WTC11 (cell line): Measurements from ENCODE around the gene EDC3. TPM values are rescaled to one million over a fixed set of nuclear protein-coding genes. Genes with fewer than 3 reads are reported as not detected.

ENCODE experiments used
- ATAC-seq: fragments of 200-7000 bp; cut with Tn5 transposase; 2 replicates; pipeline ENCODE4 v1.10.0; 2021; ENCODE audit warnings: mild to moderate bottlenecking, moderate library complexity
- CTCF ChIA-PET: fragments of 300-600 bp; sonication (Branson Sonifier 250); formaldehyde crosslinking; loops from one replicate; lab custom pipeline; 2021; ENCODE audit warnings: antibody characterized with exemption; lab: Charles Lee
- POLR2A ChIA-PET: fragments of 350-600 bp; sonication (Branson Sonifier 250); formaldehyde crosslinking; loops from one replicate; lab custom pipeline; 2021; ENCODE audit warnings: antibody characterized with exemption; lab: Charles Lee
- DNase-seq: peaks from one replicate; pipeline ENCODE4 v3.0.0; 2021; ENCODE audit warnings: low spot score
- H3K27ac Mint-ChIP-seq: 2 replicates; pipeline ENCODE4 v1.8.0; 2021; ENCODE audit warnings: mixed read lengths
- H3K27me3 Mint-ChIP-seq: 2 replicates; pipeline ENCODE4 v1.8.0; 2021; ENCODE audit warnings: low read depth, mild to moderate bottlenecking, moderate library complexity, mixed read lengths
- H3K36me3 Mint-ChIP-seq: 2 replicates; pipeline ENCODE4 v1.8.0; 2021; ENCODE audit warnings: mixed read lengths
- H3K4me1 Mint-ChIP-seq: 2 replicates; pipeline ENCODE4 v1.8.0; 2022; ENCODE audit warnings: mixed read lengths
- H3K4me3 Mint-ChIP-seq: 2 replicates; pipeline ENCODE4 v1.8.0; 2021; ENCODE audit warnings: mild to moderate bottlenecking, moderate library complexity, mixed read lengths
- H3K9me3 Mint-ChIP-seq: 2 replicates; pipeline ENCODE4 v1.8.0; 2021; ENCODE audit warnings: mixed read lengths
- AR ChIP-seq: fragments of 250-450 bp; sonication (Bioruptor Pico); IDR thresholded peaks from 2 replicates; pipeline ENCODE4 v1.9.0; 2021; ENCODE audit warnings: mild to moderate bottlenecking
- ATF2 ChIP-seq: sonication (generic); formaldehyde crosslinking; IDR thresholded peaks from 2 replicates; pipeline ENCODE4 v1.8.1; 2022; ENCODE audit warnings: low read depth, missing genetic modification reagents, borderline replicate concordance
- CREB1 ChIP-seq: sonication (generic); formaldehyde crosslinking; IDR thresholded peaks from 2 replicates; pipeline ENCODE4 v1.8.0; 2023; ENCODE audit warnings: mild to moderate bottlenecking, missing genetic modification reagents
- CTCF ChIP-seq: fragments of 200-600 bp; IDR thresholded peaks from 2 replicates; pipeline ENCODE4 v1.8.0; 2022; ENCODE audit warnings: antibody characterized with exemption
- FOXP4 ChIP-seq: sonication (generic); formaldehyde crosslinking; IDR thresholded peaks from 2 replicates; pipeline ENCODE4 v1.8.0; 2022; ENCODE audit warnings: mild to moderate bottlenecking, missing genetic modification reagents
- GABPB1 ChIP-seq: sonication (generic); formaldehyde crosslinking; IDR thresholded peaks from 2 replicates; pipeline ENCODE4 v1.8.1; 2023; ENCODE audit warnings: mild to moderate bottlenecking, missing genetic modification reagents
- IRF2 ChIP-seq: sonication (generic); formaldehyde crosslinking; IDR thresholded peaks from 2 replicates; pipeline ENCODE4 v1.8.0; 2022; ENCODE audit warnings: low read depth, missing genetic modification reagents, borderline replicate concordance
- JAZF1 ChIP-seq: fragments of 250-450 bp; sonication (Bioruptor Pico); IDR thresholded peaks from 2 replicates; pipeline ENCODE4 v1.9.0; 2021; ENCODE audit warnings: moderate library complexity, mild to moderate bottlenecking, inconsistent platforms
- PRRX2 ChIP-seq: fragments of 250-450 bp; sonication (Bioruptor Pico); IDR thresholded peaks from 2 replicates; pipeline ENCODE4 v1.8.0; 2021; ENCODE audit warnings: mild to moderate bottlenecking
- RORB ChIP-seq: fragments of 250-450 bp; sonication (Bioruptor Pico); IDR thresholded peaks from 2 replicates; pipeline ENCODE4 v1.9.0; 2021; ENCODE audit warnings: mild to moderate bottlenecking
- USF2 ChIP-seq: sonication (generic); formaldehyde crosslinking; IDR thresholded peaks from 2 replicates; pipeline ENCODE4 v1.8.1; 2023; ENCODE audit warnings: mild to moderate bottlenecking, missing genetic modification reagents, moderate library complexity
- ZNF396 ChIP-seq: fragments of 250-450 bp; sonication (Bioruptor Pico); IDR thresholded peaks from 2 replicates; pipeline ENCODE4 v1.8.0; 2021; ENCODE audit warnings: mild to moderate bottlenecking, moderate library complexity, borderline replicate concordance
- ZNF416 ChIP-seq: fragments of 250-450 bp; sonication (Bioruptor Pico); IDR thresholded peaks from 2 replicates; pipeline ENCODE4 v1.9.0; 2021; ENCODE audit warnings: mild to moderate bottlenecking, inconsistent platforms
- total RNA-seq: library from RNA; stranded (reverse); gene quantifications from 3 replicates; pipeline ENCODE4 v1.2.3, GENCODE V29; 2021
- TF ChIP-seq, protein P1 (sequence below): fragments of 250-450 bp; sonication (Bioruptor Pico); conservative IDR thresholded peaks from 2 replicates; pipeline ENCODE4 v1.9.0; 2021; ENCODE audit warnings: mild to moderate bottlenecking

The EDC3 gene
- total RNA-seq, 1 experiment from 2014 or later = 54.7 TPM

DNA sequence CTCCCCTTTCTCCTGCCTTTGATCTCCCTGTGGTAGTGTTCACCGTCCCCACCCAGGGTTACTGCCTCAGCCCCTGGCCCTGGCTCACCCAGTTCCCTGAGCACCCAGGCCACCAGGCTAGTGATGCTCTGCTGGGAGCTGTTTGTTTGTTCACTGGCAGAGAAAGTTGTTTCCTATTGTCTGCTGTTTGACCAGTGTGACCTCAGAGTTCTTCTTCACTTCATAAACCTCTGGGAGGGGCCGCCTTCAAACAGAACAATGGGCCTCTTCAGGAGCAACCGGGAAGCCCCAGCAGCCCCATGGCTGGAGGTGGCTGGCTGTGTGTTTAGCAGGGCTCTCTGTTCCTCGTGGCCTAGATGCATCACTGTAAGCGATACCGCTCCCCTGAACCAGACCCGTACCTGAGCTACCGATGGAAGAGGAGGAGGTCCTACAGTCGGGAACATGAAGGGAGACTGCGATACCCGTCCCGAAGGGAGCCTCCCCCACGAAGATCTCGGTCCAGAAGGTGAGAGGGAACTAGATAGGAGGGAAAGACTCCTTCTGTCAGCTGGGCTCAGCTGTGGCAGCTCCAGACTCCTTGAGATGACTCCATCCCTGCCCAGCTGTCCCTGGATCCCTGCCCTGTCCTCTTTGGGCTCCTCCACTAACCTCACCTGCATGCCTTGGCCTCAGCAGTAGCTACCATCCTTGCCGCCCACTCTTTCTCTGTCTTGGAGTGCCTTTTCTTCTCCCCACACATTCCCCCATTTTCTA, 76.8 kb downstream of the EDC3 start (continued):
- TF ChIP-seq ZNF396 (CRISPR knock-in tag) (no peak), PRRX2 (CRISPR knock-in tag) (no peak), JAZF1 (CRISPR knock-in tag) (no peak), IRF2 (CRISPR knock-in tag) (no peak), GABPB1 (no peak), USF2 (CRISPR knock-in tag) (no peak)

GRCh38 chr15:74616996-74617395, 78.8 kb downstream of the EDC3 start:
- H3K27me3 Mint-ChIP-seq = peaks cover 15% of the 10 kb centered on the region
- H3K4me3 Mint-ChIP-seq = peak overlapping the region; percentile 86
- POLR2A ChIA-PET = no interaction called here
- no peaks in the 10 kb centered on the region for H3K9me3 Mint-ChIP-seq
- DNase-seq (no peak), ATAC-seq (no peak)
- no peak for TF ChIP-seq CTCF
- no peak for TF ChIP-seq AR (CRISPR knock-in tag)
- TF ChIP-seq ZNF416 (CRISPR knock-in tag) = no peak
- peak overlapping the region; percentile 74; the same call in 1 of the 2 replicates for H3K27ac Mint-ChIP-seq
- CTCF ChIA-PET = interaction anchor here (0.7 to 6.5 kb wide), 3 partner anchors 16 to 219 kb away, joined by 3 to 87 read pairs (median 78); no protein-coding TSS in a partner anchor
- peaks cover 24% of the 10 kb centered on the region for H3K36me3 Mint-ChIP-seq
- H3K4me1 Mint-ChIP-seq = peaks cover 26% of the 10 kb centered on the region

DNA sequence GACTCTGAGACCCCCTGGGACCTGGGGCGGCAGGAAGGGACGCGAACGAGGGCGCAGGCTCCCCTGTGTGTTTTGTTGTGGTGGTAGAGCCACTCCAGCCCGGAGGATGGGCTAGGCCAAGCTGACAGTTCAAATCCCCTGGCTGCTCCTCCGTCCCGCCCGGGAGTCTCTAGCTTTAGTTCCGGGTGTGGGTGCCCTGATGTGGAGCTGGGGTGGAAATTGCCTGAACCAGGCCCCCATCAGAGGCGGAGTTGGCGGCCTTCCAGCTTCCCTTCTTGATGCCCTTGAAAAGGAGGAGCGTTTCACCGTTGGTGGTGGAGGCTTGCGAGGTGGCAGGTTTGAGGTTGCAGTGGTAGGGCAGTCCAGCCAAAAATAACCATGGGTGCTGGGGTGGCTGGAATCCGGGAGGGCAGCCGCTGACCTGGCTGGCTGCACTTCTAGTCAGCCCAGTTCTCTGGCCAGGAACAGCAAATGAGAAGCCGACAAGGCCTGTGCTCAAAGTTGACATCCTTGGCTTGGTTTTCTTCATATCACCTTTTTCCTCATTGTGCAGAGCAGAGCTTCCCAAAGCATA, 79.4 kb downstream of the EDC3 start:
- TF ChIP-seq GABPB1 (no peak), FOXP4 (CRISPR knock-in tag) (no peak), CTCF (no peak), CREB1 (no peak), RORB (CRISPR knock-in tag) (no peak), ATF2 (CRISPR knock-in tag) (no peak), USF2 (CRISPR knock-in tag) (no peak)
- TF ChIP-seq, protein P1, sequence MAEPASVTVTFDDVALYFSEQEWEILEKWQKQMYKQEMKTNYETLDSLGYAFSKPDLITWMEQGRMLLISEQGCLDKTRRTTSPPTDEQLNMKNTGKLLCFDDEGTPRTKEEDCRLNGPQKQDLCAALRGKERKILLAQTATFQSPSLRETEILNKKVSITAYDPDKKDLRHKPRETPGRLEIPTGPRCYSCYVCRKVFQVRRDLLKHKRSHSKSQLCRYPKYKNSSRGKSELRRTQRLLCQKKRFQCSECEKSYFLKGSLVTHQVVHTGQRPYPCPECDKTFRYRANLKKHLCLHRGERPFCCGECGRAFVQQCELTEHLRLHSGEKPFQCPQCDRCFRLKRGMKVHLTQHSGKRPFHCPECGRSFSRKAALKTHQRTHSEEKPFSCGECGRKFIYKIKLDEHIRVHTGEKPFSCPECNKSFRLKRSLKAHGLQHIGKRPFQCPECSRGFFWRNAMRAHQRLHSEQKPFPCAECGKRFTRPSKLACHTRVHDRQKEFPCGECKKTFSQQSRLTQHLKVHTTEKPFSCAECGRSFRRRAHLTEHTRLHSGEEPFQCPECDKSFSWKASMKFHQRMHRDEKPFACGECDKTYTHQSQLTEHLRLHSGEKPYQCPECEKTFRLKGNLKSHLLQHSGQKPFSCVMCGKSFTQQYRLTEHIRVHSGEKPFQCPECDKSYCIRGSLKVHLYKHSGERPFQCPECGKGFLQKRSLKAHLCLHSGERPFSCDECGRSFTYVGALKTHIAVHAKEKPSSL (CRISPR knock-in tag) = no peak
- Mint-ChIP-seq H3K4me3 (peak overlapping the region; percentile 86), H3K27me3 (peaks cover 16% of the 10 kb centered on the region), H3K36me3 (peaks cover 21% of the 10 kb centered on the region), H3K27ac (peak overlapping the region; percentile 74; the same call in 1 of the 2 replicates), H3K9me3 (no peaks in the 10 kb centered on the region), H3K4me1 (peaks cover 22% of the 10 kb centered on the region)
- ATAC-seq = no peak
- ChIA-PET CTCF (interaction anchor here (2.4 to 6.5 kb wide), 5 partner anchors 15 to 155 kb away, joined by 9 to 87 read pairs (median 29); no protein-coding TSS in a partner anchor), POLR2A (interaction anchor here (1.0 to 3.4 kb wide), 3 partner anchors 76 to 152 kb away, joined by 3 to 16 read pairs (median 9); partner anchors contain the start of gene ARID3B)
- DNase-seq = no peak
